Left forelimb (tissue), 1 donor: ENCODE data around the gene MAP4.

ENCODE experiments used
- DNase-seq: peaks from one replicate; pipeline ENCODE4 v3.0.0-alpha.2; 2018; ENCODE audit warnings: low spot score

MAP4 gene

DNA sequence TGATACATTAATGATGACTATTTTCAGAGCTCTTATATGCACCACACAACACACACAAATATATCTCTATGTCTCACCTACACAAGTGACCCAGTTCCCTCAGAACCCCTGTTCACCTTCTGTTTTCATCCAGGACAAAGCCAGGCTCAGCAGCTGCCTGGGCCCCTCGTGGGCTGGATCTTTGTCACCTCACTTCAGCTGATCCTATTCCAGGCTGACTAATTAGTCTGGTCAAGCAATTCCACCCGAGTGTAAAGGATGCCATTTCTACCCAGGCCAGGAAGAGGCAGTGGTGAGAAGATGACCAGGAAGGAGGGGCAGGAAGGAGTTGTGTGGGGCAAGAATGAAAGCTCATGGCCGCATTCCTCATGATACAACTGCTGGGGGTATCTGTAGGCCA is 151.0 kb downstream of the MAP4 start:
- DNase-seq, result no peak

DNA sequence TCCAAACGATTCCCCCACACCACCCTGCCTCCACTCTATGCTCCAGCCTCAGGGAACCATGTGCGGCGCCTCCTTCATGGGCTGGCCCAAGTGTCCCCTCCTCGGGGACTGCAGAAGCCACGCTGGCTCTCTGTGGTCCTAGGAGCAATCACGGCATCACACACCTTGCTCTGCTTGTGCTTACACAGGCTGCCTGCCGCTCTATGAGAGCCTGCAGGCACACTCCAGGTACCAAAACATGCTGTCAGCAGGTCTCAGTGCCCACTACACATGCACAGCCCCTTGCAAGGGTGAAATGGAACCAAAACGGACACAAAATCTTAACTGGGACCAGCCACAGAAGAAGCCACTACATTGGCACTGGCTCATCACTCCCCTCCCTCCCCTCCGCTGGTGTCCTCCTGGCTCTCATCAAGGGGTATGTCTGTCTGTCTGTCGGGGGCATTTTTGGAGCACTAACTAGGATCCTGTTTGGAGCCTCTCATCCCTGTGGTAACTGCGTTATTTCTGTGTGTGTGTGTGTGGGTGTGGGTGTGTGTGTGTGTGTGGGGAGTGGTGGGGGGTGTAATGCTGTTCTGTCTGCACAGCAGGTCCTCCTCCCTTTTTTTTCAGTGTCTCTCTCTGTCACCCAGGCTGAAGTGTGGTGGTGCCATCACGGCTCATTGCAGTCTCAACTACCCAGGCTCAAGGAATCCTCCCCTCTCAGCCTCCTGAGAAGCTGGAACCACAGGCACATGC is 152.7 kb downstream of the MAP4 start:
- DNase-seq, result no peak

DNA sequence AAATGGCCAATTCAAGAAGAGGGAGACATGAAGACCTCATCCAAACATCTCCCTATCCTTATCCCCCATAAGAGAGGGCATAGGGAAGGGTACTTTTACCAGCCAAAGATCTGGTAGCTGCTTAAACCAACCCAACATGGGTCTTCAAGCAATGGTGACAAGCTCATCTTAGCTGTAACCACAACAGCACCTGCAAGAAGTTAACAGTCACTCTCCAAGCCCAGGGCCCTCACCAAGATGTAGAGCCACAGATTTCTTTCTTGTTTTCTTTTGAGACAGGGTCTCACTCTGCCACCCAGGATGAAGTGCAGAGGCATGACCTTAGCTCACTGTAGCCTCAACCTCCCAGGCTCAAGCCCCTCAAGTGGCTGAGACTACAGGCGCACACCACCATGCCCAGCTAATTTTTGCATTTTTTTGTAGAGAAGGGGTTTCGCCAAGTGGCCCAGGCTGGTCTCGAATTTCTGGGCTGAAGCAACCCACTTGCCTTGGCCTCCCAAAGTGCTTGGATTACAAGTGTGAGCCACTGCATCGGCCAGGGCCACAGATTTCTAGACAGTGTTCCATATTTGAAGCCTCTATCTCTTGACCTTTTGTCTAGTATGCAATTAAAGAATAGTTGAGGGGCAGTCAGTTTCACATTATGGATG is 156.1 kb downstream of the MAP4 start:
- no peak for DNase-seq

DNA sequence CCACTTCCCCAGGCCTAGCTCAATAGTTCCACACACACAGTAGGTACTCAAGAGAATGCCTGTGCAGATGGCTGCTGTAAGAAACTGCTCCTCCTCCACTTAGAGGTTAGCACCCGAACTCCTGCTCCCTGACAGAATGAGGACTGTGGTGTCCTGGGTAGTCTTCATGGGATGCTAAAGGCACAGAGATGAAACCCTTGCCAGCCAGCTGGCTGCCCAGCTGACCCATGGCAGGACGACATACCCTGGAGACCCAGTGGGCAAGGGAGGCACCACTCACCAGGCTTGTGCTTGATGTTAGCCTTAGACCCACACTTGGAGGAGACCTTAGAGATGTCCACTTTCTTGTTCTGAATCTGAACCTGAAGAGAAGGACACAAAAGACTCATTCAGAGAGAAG is 159.1 kb downstream of the MAP4 start:
- no peak for DNase-seq

DNA sequence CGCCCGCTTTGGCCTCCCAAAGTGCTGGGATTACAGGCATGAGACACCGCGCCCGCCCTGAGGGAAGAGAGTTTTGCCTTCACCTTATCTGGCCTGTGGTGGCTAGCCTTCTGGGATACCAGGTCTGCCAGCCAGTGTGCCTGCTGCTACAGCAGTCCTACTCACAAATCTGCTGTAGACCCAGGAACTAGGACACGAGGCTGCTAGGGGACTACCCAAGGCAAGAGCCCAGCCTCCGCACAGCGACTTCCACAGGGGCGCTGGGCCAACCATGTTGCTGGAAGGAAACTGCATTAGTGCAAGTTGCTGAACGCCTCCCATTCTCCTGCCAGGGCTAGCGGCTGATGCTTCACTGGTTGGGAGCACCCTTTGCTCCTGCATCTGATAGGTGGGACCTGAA is 159.5 kb downstream of the MAP4 start:
- DNase-seq, result no peak

DNA sequence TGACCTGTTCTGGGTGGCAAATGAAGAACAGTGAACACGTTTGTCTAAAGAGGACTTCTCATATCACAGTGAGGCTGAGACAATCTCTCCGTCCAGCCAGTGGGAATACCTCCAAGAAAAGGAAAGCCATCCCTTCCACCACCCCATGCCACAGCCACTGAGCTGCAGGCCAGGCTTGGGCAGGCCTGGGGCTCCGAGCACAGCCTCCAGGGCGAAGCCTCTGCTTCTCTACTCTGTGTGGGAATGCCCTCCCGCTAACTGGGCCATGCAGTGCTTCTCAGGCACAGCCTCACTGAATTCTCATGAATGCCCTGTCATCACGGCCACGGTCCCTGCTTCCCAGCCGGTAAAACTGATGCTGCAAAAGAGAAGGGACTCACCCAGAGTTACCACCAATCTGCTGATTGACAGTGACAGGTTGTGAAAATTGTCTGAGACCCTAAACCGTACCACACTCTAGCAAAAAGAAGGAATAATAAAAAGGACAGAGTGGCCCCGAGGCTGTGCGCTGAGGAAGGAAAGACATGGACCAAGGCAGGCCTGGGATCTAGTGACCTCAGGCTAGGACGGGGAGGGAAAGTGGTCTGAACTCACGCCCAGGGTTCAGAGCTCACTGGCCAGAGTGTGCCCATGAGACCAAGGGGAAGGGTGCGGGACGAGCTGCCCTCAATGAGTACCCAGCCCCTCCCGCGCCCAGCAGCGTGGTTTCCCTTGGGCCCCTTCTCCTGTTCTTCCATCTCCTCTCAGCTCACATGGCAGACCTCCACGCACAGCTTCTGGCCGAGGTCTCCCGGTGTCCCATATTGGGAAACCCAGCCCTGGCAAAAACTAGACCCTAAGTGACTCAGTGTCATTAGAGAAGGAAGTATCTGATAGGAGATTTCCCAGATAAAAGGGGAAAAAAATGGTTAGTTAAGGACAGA is 160.5 kb downstream of the MAP4 start:
- no peak for DNase-seq

DNA sequence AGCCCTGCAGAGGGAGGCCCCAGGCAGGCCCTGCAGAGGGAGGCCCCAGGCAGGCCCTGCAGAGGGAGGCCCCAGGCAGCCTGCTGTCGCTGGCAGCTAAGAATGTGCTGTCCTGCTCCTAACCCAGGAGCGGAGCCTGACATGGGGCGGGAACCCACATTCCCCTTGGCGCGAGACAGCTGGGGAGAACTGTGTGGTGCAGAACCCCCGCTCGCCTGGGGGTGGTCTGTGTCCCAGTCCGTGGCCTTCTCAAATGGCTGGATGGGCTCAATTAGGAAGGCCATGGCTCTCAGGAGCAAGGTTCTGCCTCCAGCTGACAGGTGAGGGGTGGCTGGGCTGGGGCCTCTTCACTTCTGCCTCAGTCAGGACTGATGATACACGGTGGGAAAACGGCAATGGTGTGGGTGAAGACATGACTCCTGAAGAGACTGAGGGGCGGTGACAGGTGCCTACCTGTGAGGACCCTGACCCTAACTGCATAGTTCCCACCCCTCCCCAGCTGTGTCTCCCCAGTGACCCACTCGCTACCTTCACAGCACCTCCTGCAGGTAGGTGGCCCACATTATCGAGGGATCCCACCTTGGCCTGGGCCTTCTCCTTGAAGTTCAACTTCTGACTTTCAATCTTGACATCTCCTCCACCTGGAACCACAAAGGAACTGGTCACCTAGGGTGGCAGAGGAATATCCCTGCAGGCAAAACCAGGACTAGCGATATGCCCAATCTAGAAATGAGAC is 161.3 kb downstream of the MAP4 start:
- no peak for DNase-seq

DNA sequence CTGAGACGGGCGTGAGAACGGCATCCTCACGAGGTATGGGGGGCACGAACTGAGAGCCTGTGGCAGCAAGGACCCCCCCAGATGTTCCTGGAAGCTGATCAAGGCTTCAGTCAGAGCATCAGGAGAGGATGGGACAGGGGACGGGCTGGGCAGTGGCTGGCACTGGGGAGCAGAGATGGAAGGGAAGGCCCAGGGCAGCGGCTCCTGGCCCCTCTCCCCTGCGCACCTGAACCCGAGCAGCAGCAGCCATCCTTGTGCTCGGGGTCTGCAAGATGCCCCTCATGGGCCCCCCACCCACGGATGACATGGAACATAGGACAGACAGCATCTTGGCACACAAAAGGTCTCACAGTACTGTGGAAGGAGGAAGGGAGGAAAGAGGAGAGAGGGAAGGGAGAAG is 161.9 kb downstream of the MAP4 start:
- no peak for DNase-seq

DNA sequence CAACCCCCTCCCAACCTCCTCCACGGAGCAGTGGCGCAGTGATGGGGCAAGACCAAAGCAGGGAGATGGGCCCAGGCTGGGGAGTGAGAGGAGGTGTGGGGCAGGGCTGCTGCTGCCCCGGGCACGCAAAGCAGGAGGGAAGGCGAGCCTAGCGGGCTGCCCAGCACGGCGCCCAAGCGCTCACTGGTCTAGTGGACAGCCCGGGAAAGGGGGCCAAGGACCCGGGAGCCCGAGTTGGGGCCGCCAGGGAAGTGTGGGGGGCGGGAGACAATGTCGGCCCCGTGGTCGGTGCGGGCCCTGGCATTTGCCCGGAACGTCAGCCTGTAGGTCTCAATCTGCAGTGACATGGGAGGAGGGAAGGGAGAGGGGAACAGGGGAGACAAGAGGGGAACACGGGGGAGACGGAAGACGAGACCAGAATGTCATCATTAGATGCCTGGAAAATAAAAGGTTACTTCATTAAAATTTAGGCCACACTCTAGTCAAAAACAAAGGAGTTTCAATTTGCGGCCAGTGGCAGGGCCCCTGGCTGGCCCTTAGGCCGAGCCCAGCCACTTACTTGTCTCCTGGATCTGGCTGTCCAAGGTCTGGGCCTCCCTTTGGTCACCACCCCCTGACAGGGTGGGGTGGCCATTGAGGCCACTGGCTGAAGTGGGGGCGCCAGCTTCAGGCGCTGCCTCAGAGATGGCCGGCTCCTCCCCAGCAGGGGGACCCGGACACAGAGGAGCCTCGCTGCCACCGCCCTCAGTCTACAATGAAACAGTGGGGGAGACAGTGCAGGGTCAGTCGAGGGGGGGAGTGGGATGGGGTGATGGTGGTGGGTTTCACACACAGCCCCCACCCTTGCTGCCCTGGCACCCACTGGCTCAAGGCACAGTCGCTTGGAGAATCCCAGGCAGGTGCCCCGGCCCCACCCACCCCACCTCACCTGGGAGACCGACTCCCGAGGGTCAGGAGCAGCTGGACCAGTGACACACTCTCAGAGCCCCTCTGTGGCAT is 163.3 kb downstream of the MAP4 start:
- DNase-seq, result peak; percentile 60

DNA sequence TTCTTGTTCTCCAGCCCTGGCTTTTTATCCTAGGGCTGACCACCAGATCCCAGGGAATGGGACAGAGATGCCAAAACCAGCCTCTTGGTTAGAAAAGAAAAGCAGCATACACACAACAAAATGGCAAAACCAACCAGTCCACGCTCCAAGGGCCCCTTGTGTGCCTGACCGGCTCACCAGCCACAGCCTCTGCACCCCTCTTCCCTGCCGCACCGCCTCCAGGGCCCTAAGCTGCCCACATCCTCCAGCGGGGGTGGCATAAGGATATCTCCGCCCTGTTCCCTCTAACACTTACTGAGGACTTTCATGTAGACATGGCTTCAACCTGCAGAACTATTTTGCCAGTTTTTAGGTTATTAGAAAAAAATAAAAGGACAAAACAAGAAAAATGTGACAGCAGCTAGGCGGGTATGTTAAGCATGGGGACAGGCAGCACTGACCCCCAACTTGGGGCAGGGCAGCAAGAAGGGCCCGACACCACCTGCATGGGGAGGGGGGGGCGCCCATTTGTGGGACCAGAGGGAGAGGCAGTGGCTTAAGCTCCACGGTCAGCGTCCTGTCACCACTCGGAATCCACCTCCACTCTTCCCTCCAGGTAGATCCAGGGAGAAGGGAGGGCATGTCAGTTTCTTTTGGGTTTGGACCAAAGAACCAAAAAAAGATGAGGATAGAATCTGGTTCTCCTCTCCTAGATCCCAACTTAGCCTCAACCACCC is 164.2 kb downstream of the MAP4 start:
- no peak for DNase-seq

DNA sequence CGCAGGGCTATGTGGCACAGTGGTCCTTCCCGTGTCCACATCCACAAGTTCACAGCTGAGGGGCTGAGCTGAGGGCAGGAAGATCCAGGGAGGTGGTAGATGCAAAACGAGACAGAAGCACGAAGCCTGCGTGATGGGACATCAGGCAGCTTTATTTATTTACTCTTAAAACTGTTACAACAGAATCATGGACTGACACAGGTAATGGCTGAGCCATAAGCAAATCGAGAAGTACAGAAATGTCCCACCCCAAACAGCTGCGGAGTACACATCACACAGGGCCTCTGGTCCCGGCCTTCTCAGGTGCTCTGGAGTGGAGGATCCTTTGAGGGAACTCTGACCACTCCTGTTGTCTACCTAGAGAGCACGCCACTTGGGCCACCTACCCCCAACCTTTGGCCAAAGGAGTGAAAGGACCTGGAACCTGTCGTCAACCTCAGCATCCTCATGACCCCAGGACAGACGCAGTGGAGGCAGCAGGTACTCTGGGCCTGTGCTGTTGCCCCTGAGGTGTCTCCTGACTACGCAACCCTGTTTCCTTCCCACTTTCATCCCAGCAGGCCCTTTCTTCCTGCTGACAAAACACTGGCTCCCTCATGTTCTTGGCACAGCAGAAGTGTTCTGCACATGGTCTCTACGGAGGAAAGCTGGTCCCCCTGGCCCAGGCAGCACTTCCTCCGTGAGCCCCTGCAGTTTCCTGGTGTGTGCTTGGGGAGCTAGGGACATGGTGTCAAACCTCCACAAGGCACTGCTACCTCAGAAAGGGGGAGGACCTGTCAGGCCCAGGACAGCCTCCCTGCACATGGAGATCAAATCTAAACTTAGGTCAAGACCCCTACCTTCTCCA is 165.4 kb downstream of the MAP4 start:
- no peak for DNase-seq

DNA sequence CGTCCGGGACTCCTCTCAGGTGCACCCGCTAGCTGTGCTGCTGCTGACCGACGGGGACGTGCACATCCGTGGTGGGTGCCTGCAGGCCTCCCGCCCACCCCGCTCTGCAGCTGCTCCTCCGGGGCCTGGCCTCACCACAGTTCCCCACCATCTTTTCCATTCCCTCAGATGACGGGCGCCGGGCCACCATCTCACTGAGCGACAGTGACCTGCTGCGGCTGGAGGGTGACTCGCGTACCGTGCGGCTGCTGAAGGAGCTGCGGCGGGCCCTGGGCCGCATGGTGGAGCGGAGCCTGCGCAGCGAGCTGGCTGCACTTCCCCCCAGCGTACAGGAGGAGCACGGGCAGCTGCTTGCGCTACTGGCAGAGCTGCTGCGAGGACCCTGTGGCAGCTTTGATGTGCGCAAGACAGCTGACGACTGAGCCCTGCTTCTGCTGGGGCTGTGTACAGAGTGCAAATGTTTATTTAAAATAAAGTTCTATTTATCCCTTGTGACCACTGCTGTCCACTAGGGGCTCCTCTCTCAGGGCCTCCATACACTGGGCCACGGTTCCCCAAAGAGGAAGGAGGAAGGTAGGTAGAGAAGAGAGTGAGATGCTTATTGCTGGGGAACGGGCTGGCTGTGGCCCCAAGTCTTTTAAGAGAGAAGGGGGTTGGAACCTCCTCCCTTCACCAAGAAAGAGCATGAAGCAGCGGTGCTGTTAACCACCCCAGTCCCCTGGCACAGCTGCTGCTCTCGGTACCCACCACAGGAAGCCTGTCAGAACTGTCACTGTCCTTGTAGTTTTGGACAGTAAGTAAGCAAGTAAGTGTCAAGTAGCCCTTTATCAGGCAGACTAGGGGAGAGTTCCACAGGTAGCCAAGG is 166.3 kb downstream of the MAP4 start:
- no peak for DNase-seq

DNA sequence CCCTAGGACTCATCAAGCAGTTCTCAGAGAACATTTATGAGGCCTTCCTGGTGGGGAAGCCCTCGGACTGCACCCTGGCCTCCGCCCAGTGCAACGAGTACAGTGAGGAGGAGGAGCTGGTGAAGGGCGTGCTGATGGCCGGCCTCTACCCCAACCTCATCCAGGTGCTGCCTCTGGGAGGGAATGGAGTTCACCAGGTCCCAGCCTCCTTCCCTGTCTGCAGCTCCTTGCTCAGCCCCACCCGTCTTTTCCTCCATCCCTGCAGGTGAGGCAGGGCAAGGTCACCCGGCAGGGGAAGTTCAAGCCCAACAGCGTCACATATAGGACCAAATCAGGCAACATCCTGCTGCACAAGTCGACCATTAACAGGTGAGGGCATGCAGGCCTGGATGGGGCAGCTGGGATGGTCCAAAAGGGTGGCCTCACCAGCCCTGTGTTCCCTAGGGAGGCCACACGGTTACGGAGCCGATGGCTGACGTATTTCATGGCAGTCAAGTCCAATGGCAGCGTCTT is 167.0 kb downstream of the MAP4 start:
- no peak for DNase-seq

DNA sequence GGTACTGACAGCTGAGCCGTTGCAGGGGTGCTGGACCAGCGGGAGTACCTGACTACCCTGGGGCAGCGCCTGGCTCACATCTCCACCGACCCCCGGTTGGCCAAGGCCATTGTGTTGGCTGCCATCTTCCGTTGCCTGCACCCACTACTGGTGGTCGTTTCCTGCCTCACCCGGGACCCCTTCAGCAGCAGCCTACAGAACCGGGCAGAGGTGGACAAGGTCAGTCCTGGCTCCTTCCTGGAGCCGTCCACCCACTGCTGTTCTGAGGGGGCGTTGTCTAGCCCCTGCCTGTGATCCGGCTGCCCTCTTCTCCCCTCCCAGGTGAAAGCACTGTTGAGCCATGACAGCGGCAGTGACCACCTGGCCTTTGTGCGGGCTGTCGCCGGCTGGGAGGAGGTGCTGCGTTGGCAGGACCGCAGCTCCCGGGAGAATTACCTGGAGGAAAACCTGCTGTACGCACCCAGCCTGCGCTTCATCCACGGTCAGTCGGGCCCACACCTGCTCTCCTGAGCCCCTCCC is 167.6 kb downstream of the MAP4 start:
- no peak for DNase-seq

DNA sequence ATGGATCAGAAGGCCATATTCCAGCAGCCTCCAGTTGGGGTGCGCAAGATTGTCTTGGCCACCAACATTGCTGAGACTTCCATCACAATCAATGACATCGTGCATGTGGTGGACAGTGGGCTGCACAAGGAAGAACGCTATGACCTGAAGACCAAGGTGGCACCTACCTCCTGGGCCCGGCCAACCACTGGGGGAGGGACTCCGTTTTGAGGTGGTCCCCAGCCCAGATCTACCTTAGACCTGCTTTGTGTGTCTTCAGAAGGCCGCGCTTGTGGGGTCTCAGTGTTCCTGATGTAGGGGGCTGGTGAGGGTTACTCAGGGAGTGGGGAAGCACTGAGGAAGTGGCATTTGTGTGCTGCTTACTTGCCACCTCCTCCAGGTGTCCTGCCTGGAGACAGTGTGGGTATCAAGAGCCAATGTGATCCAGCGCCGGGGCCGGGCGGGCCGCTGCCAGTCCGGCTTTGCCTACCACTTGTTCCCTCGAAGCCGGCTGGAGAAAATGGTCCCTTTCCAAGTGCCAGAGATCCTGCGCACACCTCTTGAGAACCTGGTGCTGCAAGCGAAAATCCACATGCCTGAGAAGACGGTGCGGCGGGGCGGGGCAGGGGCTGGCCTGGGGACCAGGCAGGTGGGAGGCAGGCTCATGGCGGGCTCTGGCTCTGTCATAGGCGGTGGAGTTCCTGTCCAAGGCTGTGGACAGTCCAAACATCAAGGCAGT is 168.3 kb downstream of the MAP4 start:
- DNase-seq, result no peak

DNA sequence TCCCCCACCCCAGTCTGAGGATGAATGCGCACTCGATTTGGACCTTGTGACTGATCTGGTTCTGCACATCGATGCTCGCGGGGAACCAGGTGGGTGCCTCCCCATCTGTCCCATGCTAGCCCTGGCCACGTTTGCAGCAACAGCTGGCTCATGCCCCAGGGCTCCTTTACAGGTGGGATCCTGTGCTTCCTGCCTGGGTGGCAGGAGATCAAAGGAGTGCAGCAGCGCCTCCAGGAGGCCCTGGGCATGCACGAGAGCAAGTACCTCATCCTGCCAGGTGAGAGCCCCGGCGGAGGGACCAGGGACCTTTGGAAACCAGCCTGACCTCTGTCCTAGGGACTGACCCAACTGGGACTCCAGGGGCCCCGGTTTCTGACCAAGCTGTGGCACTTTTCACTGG is 169.0 kb downstream of the MAP4 start:
- no peak for DNase-seq

DNA sequence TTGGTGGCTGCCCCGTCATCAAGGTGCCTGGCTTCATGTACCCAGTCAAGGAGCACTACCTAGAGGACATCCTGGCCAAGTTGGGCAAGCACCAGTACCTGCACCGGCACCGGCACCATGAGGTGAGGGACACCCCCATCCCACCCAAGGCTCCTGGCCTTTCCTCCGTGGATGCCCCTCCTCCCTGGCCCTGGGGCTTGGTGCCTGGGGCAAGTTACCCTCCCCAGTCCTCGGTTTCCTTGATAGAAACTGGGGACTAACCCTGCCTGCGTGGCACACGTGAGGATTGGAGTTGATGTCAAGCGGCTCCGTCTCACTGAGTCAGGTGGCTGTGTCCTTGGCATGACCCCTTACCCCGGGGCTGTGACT is 169.4 kb downstream of the MAP4 start:
- DNase-seq, result no peak
